ENCODE measurements around the gene CNTRL.

The CNTRL gene

DNA sequence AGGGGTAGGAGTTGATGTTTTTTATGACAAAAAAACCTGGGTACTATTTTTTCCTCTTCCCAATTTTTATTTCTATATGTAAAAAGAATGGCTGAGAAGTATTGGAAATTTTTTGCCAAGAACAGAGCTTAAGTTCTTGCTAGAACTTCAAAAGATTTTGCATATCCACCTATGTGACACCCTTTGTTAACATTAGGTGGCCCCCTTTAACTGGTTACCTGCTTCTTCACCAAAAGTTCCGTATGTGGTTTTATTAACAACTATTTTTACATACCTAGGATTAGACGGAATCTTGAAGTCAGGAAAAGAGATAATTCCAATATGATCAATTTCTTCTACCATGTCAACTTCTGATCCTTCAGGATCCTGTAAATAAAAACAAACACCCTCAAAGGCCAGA is 40.2 kb upstream of the CNTRL start:
- no peak for TF ChIP-seq TAF1 (IDR thresholded peaks at IDR 0.05; ENCODE audit: borderline replicate concordance, insufficient read depth, low read length)
- TF ChIP-seq FOXP2 (optimal IDR thresholded peaks at IDR 0.05; ENCODE audit: borderline replicate concordance, extremely low read depth, extremely low read length, insufficient read depth) = no peak
- TF ChIP-seq SIN3A (IDR thresholded peaks at IDR 0.05; ENCODE audit: borderline replicate concordance, insufficient read depth, low read length) = no peak
- TF ChIP-seq, protein P1, sequence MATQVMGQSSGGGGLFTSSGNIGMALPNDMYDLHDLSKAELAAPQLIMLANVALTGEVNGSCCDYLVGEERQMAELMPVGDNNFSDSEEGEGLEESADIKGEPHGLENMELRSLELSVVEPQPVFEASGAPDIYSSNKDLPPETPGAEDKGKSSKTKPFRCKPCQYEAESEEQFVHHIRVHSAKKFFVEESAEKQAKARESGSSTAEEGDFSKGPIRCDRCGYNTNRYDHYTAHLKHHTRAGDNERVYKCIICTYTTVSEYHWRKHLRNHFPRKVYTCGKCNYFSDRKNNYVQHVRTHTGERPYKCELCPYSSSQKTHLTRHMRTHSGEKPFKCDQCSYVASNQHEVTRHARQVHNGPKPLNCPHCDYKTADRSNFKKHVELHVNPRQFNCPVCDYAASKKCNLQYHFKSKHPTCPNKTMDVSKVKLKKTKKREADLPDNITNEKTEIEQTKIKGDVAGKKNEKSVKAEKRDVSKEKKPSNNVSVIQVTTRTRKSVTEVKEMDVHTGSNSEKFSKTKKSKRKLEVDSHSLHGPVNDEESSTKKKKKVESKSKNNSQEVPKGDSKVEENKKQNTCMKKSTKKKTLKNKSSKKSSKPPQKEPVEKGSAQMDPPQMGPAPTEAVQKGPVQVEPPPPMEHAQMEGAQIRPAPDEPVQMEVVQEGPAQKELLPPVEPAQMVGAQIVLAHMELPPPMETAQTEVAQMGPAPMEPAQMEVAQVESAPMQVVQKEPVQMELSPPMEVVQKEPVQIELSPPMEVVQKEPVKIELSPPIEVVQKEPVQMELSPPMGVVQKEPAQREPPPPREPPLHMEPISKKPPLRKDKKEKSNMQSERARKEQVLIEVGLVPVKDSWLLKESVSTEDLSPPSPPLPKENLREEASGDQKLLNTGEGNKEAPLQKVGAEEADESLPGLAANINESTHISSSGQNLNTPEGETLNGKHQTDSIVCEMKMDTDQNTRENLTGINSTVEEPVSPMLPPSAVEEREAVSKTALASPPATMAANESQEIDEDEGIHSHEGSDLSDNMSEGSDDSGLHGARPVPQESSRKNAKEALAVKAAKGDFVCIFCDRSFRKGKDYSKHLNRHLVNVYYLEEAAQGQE (IDR thresholded peaks at IDR 0.05; ENCODE audit: insufficient read depth in 1 of 2, low read depth in 2 of 2, low read length in 2 of 2) = no peak
- TF ChIP-seq POLR2AphosphoS5 (IDR thresholded peaks at IDR 0.05; ENCODE audit: low read depth, low read length) = no peak

DNA sequence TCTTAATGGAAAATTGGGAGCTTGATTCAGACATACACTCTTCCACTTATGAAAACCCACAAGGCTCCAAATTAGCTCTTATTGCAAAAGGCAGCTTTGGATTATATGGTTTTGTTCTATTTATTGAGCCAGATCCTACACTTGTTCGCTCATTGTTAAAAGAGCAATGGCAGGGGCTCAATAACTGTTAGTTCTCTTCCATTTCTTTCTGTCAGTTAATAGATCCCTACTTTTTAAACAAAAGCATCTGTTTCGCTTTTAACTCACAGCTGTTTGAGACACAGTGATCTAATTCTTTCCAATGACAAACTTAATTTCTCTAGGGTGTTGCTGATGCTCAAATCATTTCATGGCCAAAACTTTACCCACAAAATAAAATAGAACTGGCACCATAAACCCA is 36.4 kb upstream of the CNTRL start:
- no peak for TF ChIP-seq POLR2AphosphoS5 (IDR thresholded peaks at IDR 0.05; ENCODE audit: low read depth, low read length)
- no peak for TF ChIP-seq TAF1 (IDR thresholded peaks at IDR 0.05; ENCODE audit: borderline replicate concordance, insufficient read depth, low read length)

DNA sequence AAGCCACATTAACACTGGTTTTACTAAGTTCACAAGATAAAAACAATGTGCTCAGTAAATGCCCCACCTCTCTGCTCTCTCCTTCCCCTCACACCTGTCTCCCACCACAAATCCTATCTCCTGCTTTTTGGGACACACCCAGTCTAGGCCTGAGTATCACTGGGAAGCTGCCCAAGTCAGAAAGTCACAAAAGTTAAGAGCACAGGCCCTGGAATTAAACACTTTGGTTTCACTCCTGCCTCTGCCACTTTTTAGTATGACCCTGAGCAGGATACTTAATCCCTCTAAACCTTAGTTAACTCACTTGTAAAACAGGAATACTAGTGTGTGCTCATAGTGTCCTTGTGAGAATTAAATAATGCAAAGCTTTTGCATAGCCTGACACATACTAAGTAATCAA is 36.0 kb upstream of the CNTRL start:
- TF ChIP-seq SIN3A (IDR thresholded peaks at IDR 0.05; ENCODE audit: borderline replicate concordance, insufficient read depth, low read length) (no peak), FOXP2 (optimal IDR thresholded peaks at IDR 0.05; ENCODE audit: borderline replicate concordance, extremely low read depth, extremely low read length, insufficient read depth) (no peak), TAF1 (IDR thresholded peaks at IDR 0.05; ENCODE audit: borderline replicate concordance, insufficient read depth, low read length) (no peak), POLR2AphosphoS5 (IDR thresholded peaks at IDR 0.05; ENCODE audit: low read depth, low read length) (no peak)
- TF ChIP-seq, protein P1 (IDR thresholded peaks at IDR 0.05; ENCODE audit: insufficient read depth in 1 of 2, low read depth in 2 of 2, low read length in 2 of 2) = no peak

DNA sequence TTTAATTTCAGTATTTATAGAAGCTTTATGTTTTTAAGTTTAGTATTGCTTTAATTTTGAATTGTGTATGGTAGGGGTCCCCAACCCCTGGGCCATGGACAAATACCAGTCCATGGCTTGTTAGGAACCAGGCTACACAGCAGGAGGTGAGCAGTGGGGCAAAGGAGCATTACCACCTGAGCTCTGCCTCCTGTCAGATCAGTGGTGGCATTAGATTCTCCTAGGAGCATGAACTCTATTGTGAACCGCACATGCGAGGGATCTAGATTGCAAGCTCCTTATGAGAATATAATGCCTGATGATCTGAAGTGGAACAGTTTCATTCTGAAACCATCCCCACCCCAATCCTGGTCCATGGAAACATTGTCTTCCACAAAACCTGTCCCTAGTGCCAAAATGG is 26.6 kb upstream of the CNTRL start:
- TF ChIP-seq TAF1 (IDR thresholded peaks at IDR 0.05; ENCODE audit: borderline replicate concordance, insufficient read depth, low read length) (no peak), SIN3A (IDR thresholded peaks at IDR 0.05; ENCODE audit: borderline replicate concordance, insufficient read depth, low read length) (no peak), FOXP2 (optimal IDR thresholded peaks at IDR 0.05; ENCODE audit: borderline replicate concordance, extremely low read depth, extremely low read length, insufficient read depth) (no peak), POLR2AphosphoS5 (IDR thresholded peaks at IDR 0.05; ENCODE audit: low read depth, low read length) (no peak)
- TF ChIP-seq, protein P1 (IDR thresholded peaks at IDR 0.05; ENCODE audit: insufficient read depth in 1 of 2, low read depth in 2 of 2, low read length in 2 of 2) = no peak

DNA sequence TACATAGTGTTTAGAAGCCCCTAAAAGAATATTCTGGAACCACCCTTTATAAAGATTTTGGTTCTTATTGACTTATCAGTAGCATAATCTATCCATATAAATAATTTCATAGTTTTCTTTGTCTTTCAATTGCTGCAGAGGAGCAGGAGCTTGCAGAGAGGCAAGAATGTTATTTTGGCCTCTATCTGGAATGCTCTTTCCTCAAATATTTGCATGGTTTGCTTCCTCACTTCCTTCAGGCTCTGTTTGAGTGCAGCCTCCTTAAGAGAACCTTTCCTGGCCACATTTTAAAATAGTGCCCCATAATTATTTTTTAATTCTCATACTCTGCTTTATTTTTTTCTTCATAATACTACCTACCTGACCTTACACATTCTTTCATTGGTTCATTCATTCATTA is 26.1 kb upstream of the CNTRL start:
- no peak for TF ChIP-seq FOXP2 (optimal IDR thresholded peaks at IDR 0.05; ENCODE audit: borderline replicate concordance, extremely low read depth, extremely low read length, insufficient read depth)
- TF ChIP-seq POLR2AphosphoS5 (IDR thresholded peaks at IDR 0.05; ENCODE audit: low read depth, low read length) = no peak
- TF ChIP-seq, protein P1 (IDR thresholded peaks at IDR 0.05; ENCODE audit: insufficient read depth in 1 of 2, low read depth in 2 of 2, low read length in 2 of 2) = no peak
- no peak for TF ChIP-seq SIN3A (IDR thresholded peaks at IDR 0.05; ENCODE audit: borderline replicate concordance, insufficient read depth, low read length)
- no peak for TF ChIP-seq TAF1 (IDR thresholded peaks at IDR 0.05; ENCODE audit: borderline replicate concordance, insufficient read depth, low read length)
